ENCODE results near the gene HSD11B2.
A peak's percentile ranks its signal among the peaks of the same experiment; 100 is the strongest.

GRCh38 chr16:67415872-67416793, 14.8 kb upstream of the HSD11B2 start, which contains the start of gene ZDHHC1:
- TF ChIP-seq POLR2A (IDR thresholded peaks at IDR 0.05; ENCODE audit: low read depth, low read length) = no peak
- no peak for TF ChIP-seq EZH2 (IDR thresholded peaks at IDR 0.05; ENCODE audit: borderline replicate concordance, low read depth, low read length, severe bottlenecking)
- peak; percentile 36 to 48 for TF ChIP-seq CTCF (IDR thresholded peaks at IDR 0.05; ENCODE audit: extremely low read depth in 1 of 2, insufficient read depth in 1 of 2, low read depth in 1 of 2, low read length in 2 of 2)
- peak; percentile 79 for TF ChIP-seq POLR2AphosphoS5 (IDR thresholded peaks at IDR 0.05; ENCODE audit: insufficient read depth, low read depth, low read length)
- TF ChIP-seq GATA2 (IDR thresholded peaks at IDR 0.05; ENCODE audit: insufficient read depth, insufficient read length, low read depth, low read length) = no peak
- no peak for TF ChIP-seq MAX (IDR thresholded peaks at IDR 0.05; ENCODE audit: insufficient read depth, insufficient read length)
- no peak for TF ChIP-seq JUN (IDR thresholded peaks at IDR 0.05; ENCODE audit: borderline replicate concordance, insufficient read depth, insufficient read length, low read depth)
